PC-9 (cell line): ENCODE results near the gene ACACA. TPM values are rescaled to one million over a fixed set of nuclear protein-coding genes. Genes with fewer than 3 reads are reported as not detected.

Experiments used
- BruUV-seq: library from RNA; stranded (reverse); fragments of 400-500 nt; replicated peaks from 2 replicates; lab custom pipeline; 2021; lab: Mats Ljungman, UMichigan
- CTCF ChIA-PET: fragments of 300-600 bp; sonication (Branson Sonifier 250); formaldehyde crosslinking; loops from one replicate; lab custom pipeline; 2022; ENCODE audit warnings: antibody characterized with exemption; lab: Charles Lee
- POLR2A ChIA-PET: fragments of 300-600 bp; sonication (Branson Sonifier 250); formaldehyde crosslinking; loops from one replicate; lab custom pipeline; 2022; ENCODE audit warnings: antibody characterized with exemption; ENCODE audit not compliant: unreplicated experiment; lab: Charles Lee
- DNase-seq, 2 experiments: peaks; one replicate each; pipeline versions ENCODE4 v3.0.0 to v3.0.0-alpha.2; 2015 to 2022; ENCODE audit warnings: mixed read lengths in 1 of 2
- H2AFZ ChIP-seq: fragments of 200-600 bp; sonication (generic); 2 replicates; pipeline ENCODE4 v1.8.1; 2017; ENCODE audit warnings: antibody characterized with exemption
- H3F3A ChIP-seq: fragments of 200-600 bp; sonication (generic); 2 replicates; pipeline ENCODE4 v1.8.1; 2017; ENCODE audit warnings: antibody characterized with exemption, mild to moderate bottlenecking, low read depth; ENCODE audit not compliant: insufficient read depth
- H3K27ac ChIP-seq: fragments of 200-600 bp; sonication (generic); 2 replicates; pipeline ENCODE4 v1.6.1; 2016; ENCODE audit warnings: mixed run types
- H3K27me3 ChIP-seq: fragments of 200-600 bp; sonication (generic); 2 replicates; pipeline ENCODE4 v1.6.1; 2016; ENCODE audit warnings: low read depth, mixed run types; ENCODE audit not compliant: insufficient read depth
- H3K36me3 ChIP-seq: fragments of 200-600 bp; sonication (generic); 2 replicates; pipeline ENCODE4 v1.6.1; 2016; ENCODE audit warnings: low read depth, mixed run types
- H3K4me1 ChIP-seq: fragments of 200-600 bp; sonication (generic); replicated peaks from 2 replicates; pipeline ENCODE4 v1.6.1; 2016; ENCODE audit warnings: mixed run types; ENCODE audit not compliant: insufficient read depth
- H3K4me2 ChIP-seq: fragments of 200-600 bp; sonication (generic); 2 replicates; pipeline ENCODE4 v1.6.1; 2017; ENCODE audit warnings: mixed run types
- H3K4me3 ChIP-seq: fragments of 200-600 bp; sonication (generic); 2 replicates; pipeline ENCODE4 v1.6.1; 2016; ENCODE audit warnings: mixed run types
- H3K79me2 ChIP-seq: fragments of 200-600 bp; sonication (generic); 2 replicates; pipeline ENCODE4 v1.6.1; 2017; ENCODE audit warnings: low read depth, mixed run types
- H3K9me2 ChIP-seq: fragments of 200-600 bp; sonication (generic); 2 replicates; pipeline ENCODE4 v1.8.1; 2017; ENCODE audit warnings: mild to moderate bottlenecking; ENCODE audit not compliant: insufficient read depth
- H3K9me3 ChIP-seq: fragments of 200-600 bp; sonication (generic); 2 replicates; pipeline ENCODE4 v1.8.1; 2016; ENCODE audit warnings: low read depth; ENCODE audit not compliant: insufficient read depth
- H4K20me1 ChIP-seq: fragments of 200-600 bp; sonication (generic); 2 replicates; pipeline ENCODE4 v1.8.1; 2017; ENCODE audit not compliant: insufficient read depth
- EZH2 ChIP-seq: fragments of 200-600 bp; sonication (generic); IDR thresholded peaks from 2 replicates; pipeline ENCODE4 v1.8.0; 2017; ENCODE audit warnings: antibody characterized with exemption, low read depth
- intact Hi-C: fragments of 100-400 bp; cut with micrococcal nuclease; formaldehyde crosslinking; loops from one replicate; pipeline ENCODE4 v1.10.0; 2022; ENCODE audit not compliant: unreplicated experiment
- total RNA-seq: library from RNA; stranded (reverse); gene quantifications from 2 replicates; pipeline ENCODE4 v1.2.3, GENCODE V29; 2021
- TF ChIP-seq, protein P1 (sequence below): fragments of 200-600 bp; sonication (generic); conservative IDR thresholded peaks from 2 replicates; pipeline ENCODE4 v1.6.1; 2017; ENCODE audit warnings: mixed run types, antibody characterized with exemption, mild to moderate bottlenecking, moderate library complexity

The ACACA gene
- total RNA-seq, 1 experiment from 2014 or later, result 185 TPM

DNA sequence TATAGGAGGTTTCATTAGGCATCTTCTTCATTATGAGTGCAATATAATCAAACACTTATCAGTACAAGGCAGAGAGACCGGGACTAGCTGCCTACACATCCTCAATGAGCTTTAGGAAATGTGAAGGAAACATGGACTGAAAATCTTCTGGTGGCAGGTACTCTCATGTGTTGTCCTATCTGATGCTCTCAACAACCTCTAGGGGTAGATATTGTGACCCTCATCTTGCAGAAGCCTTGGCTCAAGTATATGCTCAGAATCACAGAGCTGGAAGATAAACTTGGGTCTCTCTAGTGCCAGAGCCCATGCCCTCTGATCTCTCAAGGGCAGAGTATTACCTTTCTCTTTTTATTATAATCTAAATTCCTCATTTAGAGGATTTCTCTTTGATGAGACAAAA lies 212.4 kb downstream of the ACACA start:
- H3K4me1 ChIP-seq, result no peaks in the 10 kb centered on the region
- peaks cover 11% of the 10 kb centered on the region for H4K20me1 ChIP-seq
- no peak overlapping the region for H3K4me2 ChIP-seq
- H2AFZ ChIP-seq, result no peak overlapping the region
- H3K36me3 ChIP-seq, result peaks cover 57% of the 10 kb centered on the region
- intact Hi-C loops, result no loop called here
- peaks cover 39% of the 10 kb centered on the region for H3F3A ChIP-seq
- ChIA-PET POLR2A (no interaction called here), CTCF (no interaction called here)
- H3K9me3 ChIP-seq, result no peaks in the 10 kb centered on the region
- no peak for DNase-seq
- no peak overlapping the region for H3K27ac ChIP-seq
- TF ChIP-seq EZH2, result no peak
- TF ChIP-seq, protein P1, sequence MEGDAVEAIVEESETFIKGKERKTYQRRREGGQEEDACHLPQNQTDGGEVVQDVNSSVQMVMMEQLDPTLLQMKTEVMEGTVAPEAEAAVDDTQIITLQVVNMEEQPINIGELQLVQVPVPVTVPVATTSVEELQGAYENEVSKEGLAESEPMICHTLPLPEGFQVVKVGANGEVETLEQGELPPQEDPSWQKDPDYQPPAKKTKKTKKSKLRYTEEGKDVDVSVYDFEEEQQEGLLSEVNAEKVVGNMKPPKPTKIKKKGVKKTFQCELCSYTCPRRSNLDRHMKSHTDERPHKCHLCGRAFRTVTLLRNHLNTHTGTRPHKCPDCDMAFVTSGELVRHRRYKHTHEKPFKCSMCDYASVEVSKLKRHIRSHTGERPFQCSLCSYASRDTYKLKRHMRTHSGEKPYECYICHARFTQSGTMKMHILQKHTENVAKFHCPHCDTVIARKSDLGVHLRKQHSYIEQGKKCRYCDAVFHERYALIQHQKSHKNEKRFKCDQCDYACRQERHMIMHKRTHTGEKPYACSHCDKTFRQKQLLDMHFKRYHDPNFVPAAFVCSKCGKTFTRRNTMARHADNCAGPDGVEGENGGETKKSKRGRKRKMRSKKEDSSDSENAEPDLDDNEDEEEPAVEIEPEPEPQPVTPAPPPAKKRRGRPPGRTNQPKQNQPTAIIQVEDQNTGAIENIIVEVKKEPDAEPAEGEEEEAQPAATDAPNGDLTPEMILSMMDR, result no peak
- no peak overlapping the region for H3K4me3 ChIP-seq
- H3K27me3 ChIP-seq, result no peaks in the 10 kb centered on the region
- BruUV-seq, result no TSS peak
- no peaks in the 10 kb centered on the region for H3K9me2 ChIP-seq
- no peaks in the 10 kb centered on the region for H3K79me2 ChIP-seq

DNA sequence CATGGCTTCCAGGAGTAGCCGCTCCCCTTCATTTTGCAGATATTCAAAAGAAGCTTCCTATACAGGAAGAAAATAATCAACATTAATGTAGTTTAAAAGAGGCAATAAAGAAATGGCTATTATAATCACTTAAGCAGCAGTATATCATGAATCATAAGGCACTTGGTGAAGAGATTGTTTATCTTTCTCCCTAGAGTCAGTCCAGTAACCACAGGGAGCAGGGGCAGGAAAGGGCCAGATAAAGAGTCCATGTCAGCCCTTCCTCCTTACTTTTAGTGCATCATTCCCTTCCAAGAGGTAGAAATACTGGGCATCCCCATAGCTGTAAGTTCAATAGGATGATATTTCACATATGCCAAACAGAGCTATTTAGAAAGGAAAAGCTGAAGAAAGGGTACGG lies 215.4 kb downstream of the ACACA start:
- Histone ChIP-seq H3F3A (peaks cover 27% of the 10 kb centered on the region), H3K4me2 (no peak overlapping the region), H3K36me3 (peaks cover 59% of the 10 kb centered on the region), H3K27me3 (no peaks in the 10 kb centered on the region), H4K20me1 (peaks cover 8% of the 10 kb centered on the region), H3K9me3 (no peaks in the 10 kb centered on the region), H3K9me2 (no peaks in the 10 kb centered on the region), H3K4me1 (no peaks in the 10 kb centered on the region), H3K79me2 (no peaks in the 10 kb centered on the region), H2AFZ (no peak overlapping the region), H3K27ac (no peak overlapping the region), H3K4me3 (no peak overlapping the region)
- no peak for TF ChIP-seq EZH2
- TF ChIP-seq, protein P1, result no peak
- CTCF ChIA-PET, result interaction anchor here (0.6 kb wide), 1 partner anchor 43 kb away, joined by 3 read pairs; no protein-coding TSS in a partner anchor
- no peak for DNase-seq
- intact Hi-C loops, result no loop called here
- no TSS peak for BruUV-seq
- POLR2A ChIA-PET, result no interaction called here

DNA sequence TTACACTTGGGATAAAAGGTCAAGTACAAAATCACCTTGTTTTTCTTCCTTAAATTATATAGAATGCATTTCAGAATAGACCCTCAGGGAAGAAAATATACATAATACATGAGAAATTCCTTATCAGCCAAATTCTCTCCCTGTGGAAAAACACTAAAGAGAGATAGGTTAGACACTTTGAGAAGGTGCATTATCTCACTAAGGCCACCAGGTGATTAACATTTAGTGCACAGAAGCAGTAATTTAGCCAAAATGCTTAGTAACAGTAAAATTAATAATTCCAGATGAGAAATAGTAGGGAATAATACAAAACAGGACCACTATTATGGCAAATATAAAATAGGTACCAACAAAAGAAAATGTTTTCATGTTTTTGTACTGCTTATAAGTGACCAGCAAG lies 216.1 kb downstream of the ACACA start:
- CTCF ChIA-PET, result no interaction called here
- peaks cover 61% of the 10 kb centered on the region for H3K36me3 ChIP-seq

More for the DNA sequence above, 216.1 kb downstream of the ACACA start:
- DNase-seq, result no peak
- Histone ChIP-seq H3K9me2 (no peaks in the 10 kb centered on the region), H3K4me1 (no peaks in the 10 kb centered on the region), H3K79me2 (no peaks in the 10 kb centered on the region), H3K27ac (no peak overlapping the region), H4K20me1 (peaks cover 8% of the 10 kb centered on the region), H3F3A (peaks cover 27% of the 10 kb centered on the region), H2AFZ (no peak overlapping the region), H3K27me3 (no peaks in the 10 kb centered on the region), H3K4me2 (no peak overlapping the region), H3K9me3 (no peaks in the 10 kb centered on the region), H3K4me3 (no peak overlapping the region)
- POLR2A ChIA-PET, result no interaction called here
- intact Hi-C loops, result no loop called here
- no peak for TF ChIP-seq EZH2
- TF ChIP-seq, protein P1, result no peak; the same call in 1 of the 2 replicates
- BruUV-seq, result no TSS peak
